Prostate gland (tissue), 2 donors: Measurements from ENCODE around the gene JAM2.
"Not testable (repeated sequence)": the region's sequence is repeated elsewhere in the genome, so short reads cannot be mapped to it uniquely, and the experiment has no call there.

Experiments
- CTCF ChIP-seq, 4 experiments: fragments of 200-600 bp in 2 of 4; fragments of 450-650 bp in 2 of 4; sonication (generic) in 2 of 4; IDR thresholded peaks; 1 replicate in 3 of 4; 2 replicates in 1 of 4; pipeline ENCODE4 v1.5.1; 2016 to 2019; ENCODE audit warnings: antibody characterized with exemption in 4 of 4, mild to moderate bottlenecking in 2 of 4, moderate library complexity in 2 of 4
- POLR2A ChIP-seq: fragments of 450-650 bp; IDR thresholded peaks from one replicate; pipeline ENCODE4 v1.6.1; 2016; ENCODE audit warnings: antibody characterized with exemption, mild to moderate bottlenecking
- POLR2AphosphoS5 ChIP-seq: sonication (generic); formaldehyde crosslinking; IDR thresholded peaks from one replicate; pipeline ENCODE4 v1.6.1; 2017; ENCODE audit warnings: antibody characterized with exemption

GRCh38 chr21:25625776-25626555, 13.1 kb upstream of the JAM2 start:
- TF ChIP-seq CTCF (IDR thresholded peaks at IDR 0.05); POLR2A; POLR2AphosphoS5: not testable (repeated sequence)
